Prostate gland (tissue), 2 donors: Measurements from ENCODE around the gene GNG2.
A peak's percentile ranks its signal among the peaks of the same experiment; 100 is the strongest.

Experiments
- CTCF ChIP-seq, 4 experiments: fragments of 200-600 bp in 2 of 4; fragments of 450-650 bp in 2 of 4; sonication (generic) in 2 of 4; IDR thresholded peaks; 1 replicate in 3 of 4; 2 replicates in 1 of 4; pipeline ENCODE4 v1.5.1; 2016 to 2019; ENCODE audit warnings: antibody characterized with exemption in 4 of 4, mild to moderate bottlenecking in 2 of 4, moderate library complexity in 2 of 4
- POLR2A ChIP-seq: fragments of 450-650 bp; IDR thresholded peaks from one replicate; pipeline ENCODE4 v1.6.1; 2016; ENCODE audit warnings: antibody characterized with exemption, mild to moderate bottlenecking
- POLR2AphosphoS5 ChIP-seq: sonication (generic); formaldehyde crosslinking; IDR thresholded peaks from one replicate; pipeline ENCODE4 v1.6.1; 2017; ENCODE audit warnings: antibody characterized with exemption

GRCh38 chr14:52005625-52006024, 145.2 kb downstream of the GNG2 start:
- TF ChIP-seq CTCF (IDR thresholded peaks at IDR 0.05) (no peak), POLR2A (no peak), POLR2AphosphoS5 (peak; percentile 4)
